ENCODE data around the gene P2RY8.

- TF ChIP-seq ATF3 (IDR thresholded peaks at IDR 0.05) (no peak), POLR2AphosphoS5 (IDR thresholded peaks at IDR 0.05; ENCODE audit: low read depth, low read length) (no peak), EZH2phosphoT487 (IDR thresholded peaks at IDR 0.05; ENCODE audit: borderline replicate concordance) (no peak), CTCF (IDR thresholded peaks at IDR 0.05 in 2 of 3, conservative IDR thresholded peaks at IDR 0.05 in 1 of 3; ENCODE audit: borderline replicate concordance in 1 of 3, insufficient read depth in 1 of 3, low read depth in 2 of 3, low read length in 2 of 3) (no peak), YY1 (IDR thresholded peaks at IDR 0.05; ENCODE audit: extremely low read depth, insufficient replicate concordance, low read depth, low read length) (no peak), TCF7L2 (IDR thresholded peaks at IDR 0.05; ENCODE audit: borderline replicate concordance, extremely low read depth, insufficient read depth, insufficient read length) (no peak), SP1 (IDR thresholded peaks at IDR 0.05; ENCODE audit: low read depth) (no peak), SIN3A (IDR thresholded peaks at IDR 0.05; ENCODE audit: low read depth) (no peak), ZBTB33 (IDR thresholded peaks at IDR 0.05; ENCODE audit: extremely low read depth, insufficient replicate concordance, low read length) (no peak), EZH2 (IDR thresholded peaks at IDR 0.05) (no peak), MAX (IDR thresholded peaks at IDR 0.05) (no peak), POLR2A (IDR thresholded peaks at IDR 0.05; ENCODE audit: borderline replicate concordance, extremely low read depth, insufficient read depth, insufficient read length) (no peak)
Measured at GRCh38 chrX:1423215-1423614, 113.8 kb downstream of the P2RY8 start.

Measured in HCT116 (cell line).